ENCODE measurements around the gene FOXD4.
"Not testable (repeated sequence)": the region's sequence is repeated elsewhere in the genome, so short reads cannot be mapped to it uniquely, and the experiment has no call there.

Gene FOXD4

GRCh38 chr9:114267-115117 is 3.7 kb downstream of the FOXD4 start:
- H3K4me1 ChIP-seq (ENCODE audit: low read length); H3K79me2 ChIP-seq (ENCODE audit: low read length); H3K36me3 ChIP-seq (replicated peaks; ENCODE audit: insufficient read depth, low read length); DNase-seq; H4K20me1 ChIP-seq (ENCODE audit: insufficient read depth, low read length); H3K9me3 ChIP-seq (replicated peaks; ENCODE audit: insufficient read depth, low read length); H3K9me2 ChIP-seq (replicated peaks; ENCODE audit: insufficient read depth, low read length); H3K27me3 ChIP-seq (replicated peaks; ENCODE audit: insufficient read depth, low read length); H3K9ac ChIP-seq (ENCODE audit: low read length); H3K27ac ChIP-seq (ENCODE audit: low read length); H3F3A ChIP-seq (ENCODE audit: insufficient read depth, low read length): not testable (repeated sequence)
- Histone ChIP-seq H3K4me3 (ENCODE audit: low read length) (peak overlapping the region; percentile 29; the same call in 1 of the 2 replicates), H3K4me2 (ENCODE audit: low read depth, low read length) (peak overlapping the region; percentile 50; the same call in 1 of the 2 replicates), H2AFZ (ENCODE audit: low read length) (peak overlapping the region; percentile 48; the same call in 1 of the 2 replicates)

- DNase-seq: peak; percentile 12
- not testable (repeated sequence) for H3K9me3 ChIP-seq (replicated peaks; ENCODE audit: insufficient read depth, low read length); H3K4me1 ChIP-seq (ENCODE audit: low read length); H3K27ac ChIP-seq (ENCODE audit: low read length); H3K9me2 ChIP-seq (replicated peaks; ENCODE audit: insufficient read depth, low read length); H4K20me1 ChIP-seq (ENCODE audit: insufficient read depth, low read length); H3K36me3 ChIP-seq (replicated peaks; ENCODE audit: insufficient read depth, low read length); H3K9ac ChIP-seq (ENCODE audit: low read length); H3K79me2 ChIP-seq (ENCODE audit: low read length); H3F3A ChIP-seq (ENCODE audit: insufficient read depth, low read length); H3K27me3 ChIP-seq (replicated peaks; ENCODE audit: insufficient read depth, low read length)
- peak overlapping the region; percentile 48; the same call in 1 of the 2 replicates for H2AFZ ChIP-seq (ENCODE audit: low read length)
- peak overlapping the region; percentile 29; the same call in 1 of the 2 replicates for H3K4me3 ChIP-seq (ENCODE audit: low read length)
- H3K4me2 ChIP-seq (ENCODE audit: low read depth, low read length): peak overlapping the region; percentile 50; the same call in 1 of the 2 replicates
Measured at GRCh38 chr9:113468-114266, 4.5 kb downstream of the FOXD4 start.

DNA sequence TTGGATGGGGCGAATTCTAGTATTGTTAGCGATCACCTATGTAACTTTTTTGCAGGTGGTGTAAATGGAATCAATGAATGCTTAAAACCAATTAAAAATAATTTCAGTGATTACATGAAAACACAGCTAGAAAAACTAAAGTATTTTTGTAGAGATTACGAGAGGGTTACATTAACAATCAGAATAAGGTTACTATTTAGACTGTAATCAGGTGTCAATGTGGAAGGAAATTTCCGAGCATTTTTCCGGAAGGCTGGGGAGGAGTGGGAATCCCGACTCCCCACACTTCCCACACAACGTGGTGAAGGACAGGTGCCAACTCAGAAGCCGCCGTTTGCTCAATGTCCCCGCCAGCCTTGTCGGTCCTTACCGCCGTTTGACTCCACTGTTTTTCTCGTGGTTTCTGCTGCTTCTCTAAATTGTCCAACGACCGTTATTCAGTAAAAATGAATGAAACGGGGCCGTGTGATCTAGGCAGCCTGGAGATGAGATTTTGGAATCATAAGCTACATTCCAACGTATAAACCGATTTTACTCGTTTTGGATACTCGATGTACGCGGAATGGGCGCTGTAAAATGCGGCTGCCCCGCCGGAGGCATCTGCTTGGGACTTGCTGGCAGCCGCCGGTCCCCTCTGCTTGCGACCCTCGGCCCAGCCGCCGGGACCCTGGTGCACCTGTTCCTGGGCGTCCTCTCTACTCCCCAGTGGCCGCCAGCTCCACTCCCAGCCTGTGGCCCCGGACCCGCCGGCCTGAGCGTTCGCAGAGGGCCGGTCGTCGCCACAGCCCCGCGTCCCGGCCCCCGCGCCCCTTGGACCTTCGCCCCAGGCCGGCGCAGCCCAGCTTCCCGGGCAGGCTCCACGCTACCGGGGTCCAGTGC is 5.4 kb downstream of the FOXD4 start:
- not testable (repeated sequence) for H3K4me3 ChIP-seq (ENCODE audit: low read length); H3K79me2 ChIP-seq (ENCODE audit: low read length)

GRCh38 chr9:110672-111071 is 7.5 kb downstream of the FOXD4 start:
- not testable (repeated sequence) for H3K4me2 ChIP-seq (ENCODE audit: low read depth, low read length); H3K36me3 ChIP-seq (replicated peaks; ENCODE audit: insufficient read depth, low read length); H3K79me2 ChIP-seq (ENCODE audit: low read length); H3K9me3 ChIP-seq (replicated peaks; ENCODE audit: insufficient read depth, low read length); H3F3A ChIP-seq (ENCODE audit: insufficient read depth, low read length); H3K27me3 ChIP-seq (replicated peaks; ENCODE audit: insufficient read depth, low read length); H3K9me2 ChIP-seq (replicated peaks; ENCODE audit: insufficient read depth, low read length); H4K20me1 ChIP-seq (ENCODE audit: insufficient read depth, low read length); H3K4me3 ChIP-seq (ENCODE audit: low read length); H2AFZ ChIP-seq (ENCODE audit: low read length); H3K27ac ChIP-seq (ENCODE audit: low read length); H3K9ac ChIP-seq (ENCODE audit: low read length); H3K4me1 ChIP-seq (ENCODE audit: low read length); DNase-seq

More for the DNA sequence above, 5.4 kb downstream of the FOXD4 start:
- DNase-seq; H2AFZ ChIP-seq (ENCODE audit: low read length); H3K36me3 ChIP-seq (replicated peaks; ENCODE audit: insufficient read depth, low read length); H3K27me3 ChIP-seq (replicated peaks; ENCODE audit: insufficient read depth, low read length); H3K4me2 ChIP-seq (ENCODE audit: low read depth, low read length); H3K4me1 ChIP-seq (ENCODE audit: low read length); H3K9me2 ChIP-seq (replicated peaks; ENCODE audit: insufficient read depth, low read length); H3K9ac ChIP-seq (ENCODE audit: low read length); H3F3A ChIP-seq (ENCODE audit: insufficient read depth, low read length); H3K9me3 ChIP-seq (replicated peaks; ENCODE audit: insufficient read depth, low read length); H3K27ac ChIP-seq (ENCODE audit: low read length); H4K20me1 ChIP-seq (ENCODE audit: insufficient read depth, low read length): not testable (repeated sequence)

DNA sequence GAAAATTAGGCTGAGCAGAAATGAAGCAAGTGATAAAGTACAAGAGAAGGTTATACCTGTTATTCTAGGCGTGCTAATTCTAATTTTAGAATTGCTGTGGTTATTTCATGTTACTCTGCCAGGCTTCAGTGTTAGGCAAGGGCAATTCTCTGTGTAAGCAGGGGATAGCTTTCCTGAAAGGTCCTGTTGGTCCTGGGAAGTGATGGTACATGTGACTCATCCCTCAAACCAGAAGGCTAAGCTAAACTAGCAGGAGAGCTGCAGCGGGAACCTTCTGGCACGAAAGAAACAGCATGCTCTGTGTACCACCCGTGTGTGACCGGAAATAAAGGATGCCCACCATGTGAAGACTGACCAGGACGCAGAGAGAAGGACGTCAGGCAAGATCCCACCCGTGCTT is 8.7 kb downstream of the FOXD4 start:
- H3F3A ChIP-seq (ENCODE audit: insufficient read depth, low read length): not testable (repeated sequence)

DNA sequence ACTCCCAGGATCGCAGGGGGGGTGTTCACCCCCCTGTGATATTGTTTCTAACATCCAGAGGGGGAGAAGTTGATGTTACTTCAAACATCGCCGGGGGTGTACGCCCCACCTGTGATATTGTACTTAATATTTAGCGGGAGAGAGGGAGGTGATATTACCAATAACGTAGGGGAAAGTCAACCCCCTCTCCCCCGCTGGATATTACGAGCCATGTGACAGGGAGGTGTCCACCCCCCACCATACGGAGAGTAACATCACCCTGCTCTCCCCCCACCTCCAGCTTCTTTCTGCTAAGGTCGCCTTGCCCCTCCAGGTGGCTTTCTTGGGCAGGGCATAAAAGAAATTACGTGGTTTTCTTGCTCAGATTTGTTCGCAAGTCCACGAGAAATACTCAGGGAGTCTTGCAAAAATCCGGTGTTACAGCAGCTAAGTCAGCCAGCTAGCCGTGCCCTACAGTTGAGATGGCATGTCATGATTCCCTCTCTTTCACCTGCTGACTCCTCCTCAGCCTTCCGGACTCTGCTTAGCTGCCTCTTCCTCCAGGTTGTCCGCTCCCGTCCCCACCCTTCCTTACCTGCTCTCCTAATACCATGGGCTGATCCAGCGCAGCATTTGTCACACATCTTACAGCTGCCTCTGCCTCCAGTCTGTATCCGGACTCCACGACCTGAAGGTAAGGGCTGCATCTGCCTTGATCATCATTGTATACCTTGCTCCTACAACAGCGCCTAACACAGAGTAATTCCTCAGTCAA is 9.3 kb downstream of the FOXD4 start:
- not testable (repeated sequence) for H3K4me1 ChIP-seq (ENCODE audit: low read length); H4K20me1 ChIP-seq (ENCODE audit: insufficient read depth, low read length); H3K36me3 ChIP-seq (replicated peaks; ENCODE audit: insufficient read depth, low read length); H3K9me3 ChIP-seq (replicated peaks; ENCODE audit: insufficient read depth, low read length); H3K27me3 ChIP-seq (replicated peaks; ENCODE audit: insufficient read depth, low read length); H3K9me2 ChIP-seq (replicated peaks; ENCODE audit: insufficient read depth, low read length); H3K9ac ChIP-seq (ENCODE audit: low read length); H2AFZ ChIP-seq (ENCODE audit: low read length); H3K4me3 ChIP-seq (ENCODE audit: low read length); DNase-seq; H3F3A ChIP-seq (ENCODE audit: insufficient read depth, low read length); H3K4me2 ChIP-seq (ENCODE audit: low read depth, low read length); H3K27ac ChIP-seq (ENCODE audit: low read length); H3K79me2 ChIP-seq (ENCODE audit: low read length)

More for the DNA sequence above, 8.7 kb downstream of the FOXD4 start:
- H3K9me2 ChIP-seq (replicated peaks; ENCODE audit: insufficient read depth, low read length); H3K4me1 ChIP-seq (ENCODE audit: low read length); H3K27me3 ChIP-seq (replicated peaks; ENCODE audit: insufficient read depth, low read length); DNase-seq; H2AFZ ChIP-seq (ENCODE audit: low read length); H3K27ac ChIP-seq (ENCODE audit: low read length); H3K4me3 ChIP-seq (ENCODE audit: low read length); H4K20me1 ChIP-seq (ENCODE audit: insufficient read depth, low read length); H3K4me2 ChIP-seq (ENCODE audit: low read depth, low read length); H3K9me3 ChIP-seq (replicated peaks; ENCODE audit: insufficient read depth, low read length); H3K9ac ChIP-seq (ENCODE audit: low read length); H3K79me2 ChIP-seq (ENCODE audit: low read length); H3K36me3 ChIP-seq (replicated peaks; ENCODE audit: insufficient read depth, low read length): not testable (repeated sequence)

GRCh38 chr9:105991-106390 is 12.2 kb downstream of the FOXD4 start:
- H3K9me3 ChIP-seq (replicated peaks; ENCODE audit: insufficient read depth, low read length); H3K36me3 ChIP-seq (replicated peaks; ENCODE audit: insufficient read depth, low read length); H3K9ac ChIP-seq (ENCODE audit: low read length); H3K79me2 ChIP-seq (ENCODE audit: low read length); DNase-seq; H2AFZ ChIP-seq (ENCODE audit: low read length); H3K4me3 ChIP-seq (ENCODE audit: low read length); H3K9me2 ChIP-seq (replicated peaks; ENCODE audit: insufficient read depth, low read length); H3K27me3 ChIP-seq (replicated peaks; ENCODE audit: insufficient read depth, low read length); H4K20me1 ChIP-seq (ENCODE audit: insufficient read depth, low read length); H3F3A ChIP-seq (ENCODE audit: insufficient read depth, low read length); H3K4me2 ChIP-seq (ENCODE audit: low read depth, low read length); H3K4me1 ChIP-seq (ENCODE audit: low read length); H3K27ac ChIP-seq (ENCODE audit: low read length): not testable (repeated sequence)
